Measurements from ENCODE around the gene HSPA9. TPM values are rescaled to one million over a fixed set of nuclear protein-coding genes. Genes with fewer than 3 reads are reported as not detected.
"Not testable (repeated sequence)": the region's sequence is repeated elsewhere in the genome, so short reads cannot be mapped to it uniquely, and the experiment has no call there.

Gene HSPA9
- total RNA-seq, 2 experiments from 2014 or later = 205 to 217 TPM

GRCh38 chr5:138508958-138509357 is 66.2 kb downstream of the HSPA9 start:
- Mint-ChIP-seq H3K27me3 (no peaks in the 10 kb centered on the region), H3K4me1 (no peaks in the 10 kb centered on the region), H3K36me3 (ENCODE audit: low read depth) (peaks cover 52% of the 10 kb centered on the region), H3K4me3 (no peak overlapping the region), H3K9me3 (no peaks in the 10 kb centered on the region), H3K27ac (no peak overlapping the region)
- CTCF ChIA-PET = interaction anchor here (1.0 kb wide), 1 partner anchor 58 kb away, joined by 3 read pairs; no protein-coding TSS in a partner anchor
- POLR2A ChIA-PET = interaction anchor here (1.0 to 1.4 kb wide), 2 partner anchors 35 to 44 kb away, joined by 3 to 4 read pairs; partner anchors contain the start of gene EGR1
- DNase-seq = no peak

- H3K27ac Mint-ChIP-seq, H3K4me1 Mint-ChIP-seq, H3K4me3 Mint-ChIP-seq, POLR2A ChIA-PET, DNase-seq, H3K9me3 Mint-ChIP-seq, H3K27me3 Mint-ChIP-seq: not testable (repeated sequence)
- CTCF ChIA-PET = interaction anchor here (1.2 kb wide), 1 partner anchor 58 kb away, joined by 3 read pairs; no protein-coding TSS in a partner anchor
- peaks cover 39% of the 10 kb centered on the region for H3K36me3 Mint-ChIP-seq (ENCODE audit: low read depth)
Observed at GRCh38 chr5:138507485-138507884, 67.7 kb downstream of the HSPA9 start.

GRCh38 chr5:138506370-138507306 is 68.6 kb downstream of the HSPA9 start:
- Mint-ChIP-seq H3K27ac (no peak overlapping the region), H3K9me3 (no peaks in the 10 kb centered on the region), H3K4me3 (no peak overlapping the region), H3K4me1 (no peaks in the 10 kb centered on the region), H3K27me3 (no peaks in the 10 kb centered on the region), H3K36me3 (ENCODE audit: low read depth) (peaks cover 36% of the 10 kb centered on the region)
- ChIA-PET CTCF (interaction anchor here (0.6 to 1.2 kb wide), 2 partner anchors 56 to 57 kb away, joined by 3 to 5 read pairs; no protein-coding TSS in a partner anchor), POLR2A (no interaction called here)
- no peak for DNase-seq

GRCh38 chr5:138504799-138505198 is 70.4 kb downstream of the HSPA9 start:
- CTCF ChIA-PET = interaction anchor here (0.9 to 3.4 kb wide), 8 partner anchors 9 to 324 kb away, joined by 3 to 37 read pairs (median 4); partner anchors contain the start of gene EGR1
- POLR2A ChIA-PET = interaction anchor here (1.4 to 2.9 kb wide), 2 partner anchors 39 to 40 kb away, joined by 4 to 13 read pairs; partner anchors contain the start of genes EGR1 and ETF1
- Mint-ChIP-seq H3K4me3 (no peak overlapping the region), H3K9me3 (no peaks in the 10 kb centered on the region), H3K4me1 (no peaks in the 10 kb centered on the region), H3K36me3 (ENCODE audit: low read depth) (peaks cover 23% of the 10 kb centered on the region), H3K27me3 (no peaks in the 10 kb centered on the region), H3K27ac (no peak overlapping the region)
- no peak for DNase-seq

Other genes with a start within 250 kb of the HSPA9 start
- 10 to 100 TPM; 15.2 to 18.4 TPM for gene CDC25C, start 243.6 kb downstream of the HSPA9 start, total RNA-seq
- 10 to 100 TPM; 21.7 to 27.1 TPM for gene FAM53C, start 237.1 kb downstream of the HSPA9 start, total RNA-seq
- gene KDM3B, start 222.7 kb downstream of the HSPA9 start, total RNA-seq = 10 to 100 TPM; 51.9 to 57.9 TPM
- gene REEP2, start 136.3 kb downstream of the HSPA9 start, total RNA-seq = 1 to 10 TPM in 1 of 2 experiments, under 1 TPM in 1; 0.76 to 1.1 TPM
- 10 to 100 TPM; 21.0 to 21.6 TPM for gene EGR1, start 109.9 kb downstream of the HSPA9 start, total RNA-seq
- gene ETF1, start 32.2 kb downstream of the HSPA9 start, total RNA-seq = 10 to 100 TPM; 77.5 to 81.7 TPM
- 10 to 100 TPM; 79.8 to 90.5 TPM for gene CTNNA1, start 178.0 kb upstream of the HSPA9 start, total RNA-seq